GM18526 (cell line): ENCODE data around the gene URB2.

Experiments
- POLR2A ChIP-seq: IDR thresholded peaks from 3 replicates; pipeline ENCODE4 v1.6.1; 2011; ENCODE audit not compliant: insufficient read length; ENCODE audit errors: extremely low read depth

Gene URB2

GRCh38 chr1:229625071-229625914 is 754 bp upstream of the URB2 start:
- TF ChIP-seq POLR2A, result no peak

- no peak for TF ChIP-seq POLR2A
These were observed 956 bp downstream of the URB2 start for GRCh38 chr1:229627003-229627402.

- no peak for TF ChIP-seq POLR2A
These were observed 3.2 kb downstream of the URB2 start for GRCh38 chr1:229629261-229629660.

- TF ChIP-seq POLR2A, result no peak
These were observed 5.1 kb downstream of the URB2 start for GRCh38 chr1:229631148-229631547.

- no peak for TF ChIP-seq POLR2A
These were observed 5.9 kb downstream of the URB2 start for GRCh38 chr1:229631966-229632365.

- TF ChIP-seq POLR2A, result no peak
These were observed 10.0 kb downstream of the URB2 start for GRCh38 chr1:229636042-229636441.

GRCh38 chr1:229637746-229638145 is 11.7 kb downstream of the URB2 start:
- TF ChIP-seq POLR2A, result no peak

GRCh38 chr1:229640455-229640854 is 14.4 kb downstream of the URB2 start:
- TF ChIP-seq POLR2A, result no peak

- no peak for TF ChIP-seq POLR2A
These were observed 15.3 kb downstream of the URB2 start for GRCh38 chr1:229641306-229641705.

- no peak for TF ChIP-seq POLR2A
These were observed 16.3 kb downstream of the URB2 start for GRCh38 chr1:229642376-229642775.

GRCh38 chr1:229642970-229643369 is 16.9 kb downstream of the URB2 start:
- no peak for TF ChIP-seq POLR2A

- no peak for TF ChIP-seq POLR2A
These were observed 18.1 kb downstream of the URB2 start for GRCh38 chr1:229643996-229644745.

GRCh38 chr1:229645324-229645993 is 19.4 kb downstream of the URB2 start:
- TF ChIP-seq POLR2A, result no peak

- no peak for TF ChIP-seq POLR2A
These were observed 22.4 kb downstream of the URB2 start for GRCh38 chr1:229648406-229648805.

GRCh38 chr1:229650045-229650444 is 24.0 kb downstream of the URB2 start:
- TF ChIP-seq POLR2A, result no peak

GRCh38 chr1:229651546-229651945 is 25.5 kb downstream of the URB2 start:
- TF ChIP-seq POLR2A, result no peak
